DOHH2 (cell line): ENCODE results near the gene FANCG.

Source experiments
- H3F3A ChIP-seq: fragments of 200-600 bp; sonication (generic), shearing (Covaris generic); 2 replicates; pipeline ENCODE4 v1.6.0; 2016; ENCODE audit warnings: antibody characterized with exemption, mild to moderate bottlenecking; ENCODE audit not compliant: control insufficient read depth, insufficient read depth
- H3K27ac ChIP-seq: fragments of 200-600 bp; sonication (generic); 2 replicates; pipeline ENCODE4 v1.5.1; 2014; ENCODE audit warnings: low read depth, mild to moderate bottlenecking, low read length, moderate library complexity
- H3K27me3 ChIP-seq: fragments of 200-600 bp; sonication (generic); 2 replicates; pipeline ENCODE4 v1.6.1; 2014; ENCODE audit warnings: mild to moderate bottlenecking, low read length, mixed read lengths; ENCODE audit not compliant: control insufficient read depth
- H3K36me3 ChIP-seq: fragments of 200-600 bp; sonication (generic); 2 replicates; pipeline ENCODE4 v1.6.1; 2014; ENCODE audit warnings: mild to moderate bottlenecking, low read length, moderate library complexity, mixed read lengths; ENCODE audit not compliant: control insufficient read depth
- H3K4me1 ChIP-seq: fragments of 200-600 bp; sonication (generic); 2 replicates; pipeline ENCODE4 v1.6.1; 2014; ENCODE audit warnings: mild to moderate bottlenecking, low read length, mixed read lengths; ENCODE audit not compliant: control insufficient read depth
- H3K4me2 ChIP-seq: fragments of 200-600 bp; sonication (generic); 2 replicates; pipeline ENCODE4 v1.6.0; 2014; ENCODE audit warnings: mild to moderate bottlenecking, low read length, moderate library complexity
- H3K4me3 ChIP-seq: fragments of 200-600 bp; sonication (generic); 2 replicates; pipeline ENCODE4 v1.5.1; 2014; ENCODE audit warnings: mild to moderate bottlenecking, low read length, mixed read lengths
- H3K79me2 ChIP-seq: fragments of 200-600 bp; sonication (generic); 2 replicates; pipeline ENCODE4 v1.6.1; 2014; ENCODE audit warnings: mild to moderate bottlenecking, low read length, mixed read lengths; ENCODE audit not compliant: control insufficient read depth
- H3K9me2 ChIP-seq: fragments of 200-600 bp; sonication (generic); replicated peaks from 2 replicates; pipeline ENCODE4 v1.6.1; 2014; ENCODE audit warnings: mild to moderate bottlenecking, low read length, mixed read lengths; ENCODE audit not compliant: control insufficient read depth
- H3K9me3 ChIP-seq: fragments of 200-600 bp; sonication (generic); 2 replicates; pipeline ENCODE4 v1.6.1; 2014; ENCODE audit warnings: antibody characterized with exemption, low read length, mixed read lengths; ENCODE audit not compliant: control insufficient read depth, insufficient read depth
- H4K20me1 ChIP-seq: fragments of 200-600 bp; sonication (generic); 2 replicates; pipeline ENCODE4 v1.6.0; 2014; ENCODE audit warnings: low read depth, mild to moderate bottlenecking, antibody characterized with exemption, low read length, moderate library complexity; ENCODE audit not compliant: control insufficient read depth, insufficient read depth
- EZH2phosphoT487 ChIP-seq: fragments of 200-600 bp; sonication (generic); IDR thresholded peaks from 2 replicates; pipeline ENCODE4 v1.6.1; 2017; ENCODE audit warnings: borderline replicate concordance, mild to moderate bottlenecking, antibody characterized with exemption, low read length, moderate library complexity, mixed read lengths
- TF ChIP-seq, protein P1 (sequence below): fragments of 200-600 bp; sonication (generic); IDR thresholded peaks from one replicate; pipeline ENCODE4 v1.5.1; 2014; ENCODE audit warnings: antibody characterized with exemption, mild to moderate bottlenecking, low read depth, low read length; ENCODE audit not compliant: poor library complexity, severe bottlenecking

The FANCG gene

DNA sequence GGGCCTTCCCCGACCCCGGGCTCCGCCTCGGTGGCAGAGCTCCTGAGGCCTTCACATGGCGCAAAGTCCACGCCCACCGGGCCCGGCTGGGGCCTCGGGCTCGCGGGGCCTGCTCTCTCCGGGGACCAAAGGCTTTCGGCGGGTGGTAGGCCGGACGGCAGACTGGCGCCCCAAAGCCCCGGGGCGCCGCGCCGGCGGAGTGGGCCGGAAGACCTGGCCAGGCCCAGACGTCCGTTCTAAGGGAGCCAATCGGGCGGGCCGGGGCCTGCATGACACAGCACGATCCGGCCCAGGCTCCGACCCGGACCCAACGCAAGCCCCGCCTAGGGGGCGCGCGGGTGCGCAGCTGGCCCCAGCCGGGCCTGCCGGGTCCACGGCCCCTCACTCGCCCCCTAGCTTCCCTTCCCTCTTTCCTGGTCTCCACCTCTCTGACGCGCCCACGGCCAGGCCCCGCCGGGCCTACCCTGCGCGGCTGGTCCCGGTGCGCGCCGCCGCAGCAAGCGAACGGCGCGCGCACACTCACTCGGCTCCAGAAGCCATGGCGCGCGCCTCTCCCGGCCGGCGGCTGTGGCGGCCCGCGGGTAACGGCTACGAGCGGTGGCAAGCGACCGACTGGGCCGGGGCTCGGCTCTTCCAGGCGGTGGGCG is 7.8 kb downstream of the FANCG start:
- H4K20me1 ChIP-seq: peaks cover 44% of the 10 kb centered on the region
- H3K4me1 ChIP-seq: peaks cover 23% of the 10 kb centered on the region
- H3K9me2 ChIP-seq: no peaks in the 10 kb centered on the region
- no peaks in the 10 kb centered on the region for H3K27me3 ChIP-seq
- no peaks in the 10 kb centered on the region for H3K9me3 ChIP-seq
- TF ChIP-seq EZH2phosphoT487: no peak
- TF ChIP-seq, protein P1, sequence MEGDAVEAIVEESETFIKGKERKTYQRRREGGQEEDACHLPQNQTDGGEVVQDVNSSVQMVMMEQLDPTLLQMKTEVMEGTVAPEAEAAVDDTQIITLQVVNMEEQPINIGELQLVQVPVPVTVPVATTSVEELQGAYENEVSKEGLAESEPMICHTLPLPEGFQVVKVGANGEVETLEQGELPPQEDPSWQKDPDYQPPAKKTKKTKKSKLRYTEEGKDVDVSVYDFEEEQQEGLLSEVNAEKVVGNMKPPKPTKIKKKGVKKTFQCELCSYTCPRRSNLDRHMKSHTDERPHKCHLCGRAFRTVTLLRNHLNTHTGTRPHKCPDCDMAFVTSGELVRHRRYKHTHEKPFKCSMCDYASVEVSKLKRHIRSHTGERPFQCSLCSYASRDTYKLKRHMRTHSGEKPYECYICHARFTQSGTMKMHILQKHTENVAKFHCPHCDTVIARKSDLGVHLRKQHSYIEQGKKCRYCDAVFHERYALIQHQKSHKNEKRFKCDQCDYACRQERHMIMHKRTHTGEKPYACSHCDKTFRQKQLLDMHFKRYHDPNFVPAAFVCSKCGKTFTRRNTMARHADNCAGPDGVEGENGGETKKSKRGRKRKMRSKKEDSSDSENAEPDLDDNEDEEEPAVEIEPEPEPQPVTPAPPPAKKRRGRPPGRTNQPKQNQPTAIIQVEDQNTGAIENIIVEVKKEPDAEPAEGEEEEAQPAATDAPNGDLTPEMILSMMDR: peak; percentile 61
- peaks cover 12% of the 10 kb centered on the region for H3F3A ChIP-seq
- peaks cover 94% of the 10 kb centered on the region for H3K36me3 ChIP-seq
- H3K4me3 ChIP-seq: peak overlapping the region; percentile 92
- peaks cover 57% of the 10 kb centered on the region for H3K79me2 ChIP-seq
- H3K27ac ChIP-seq: peak overlapping the region; percentile 91
- H3K4me2 ChIP-seq: peak overlapping the region; percentile 79

DNA sequence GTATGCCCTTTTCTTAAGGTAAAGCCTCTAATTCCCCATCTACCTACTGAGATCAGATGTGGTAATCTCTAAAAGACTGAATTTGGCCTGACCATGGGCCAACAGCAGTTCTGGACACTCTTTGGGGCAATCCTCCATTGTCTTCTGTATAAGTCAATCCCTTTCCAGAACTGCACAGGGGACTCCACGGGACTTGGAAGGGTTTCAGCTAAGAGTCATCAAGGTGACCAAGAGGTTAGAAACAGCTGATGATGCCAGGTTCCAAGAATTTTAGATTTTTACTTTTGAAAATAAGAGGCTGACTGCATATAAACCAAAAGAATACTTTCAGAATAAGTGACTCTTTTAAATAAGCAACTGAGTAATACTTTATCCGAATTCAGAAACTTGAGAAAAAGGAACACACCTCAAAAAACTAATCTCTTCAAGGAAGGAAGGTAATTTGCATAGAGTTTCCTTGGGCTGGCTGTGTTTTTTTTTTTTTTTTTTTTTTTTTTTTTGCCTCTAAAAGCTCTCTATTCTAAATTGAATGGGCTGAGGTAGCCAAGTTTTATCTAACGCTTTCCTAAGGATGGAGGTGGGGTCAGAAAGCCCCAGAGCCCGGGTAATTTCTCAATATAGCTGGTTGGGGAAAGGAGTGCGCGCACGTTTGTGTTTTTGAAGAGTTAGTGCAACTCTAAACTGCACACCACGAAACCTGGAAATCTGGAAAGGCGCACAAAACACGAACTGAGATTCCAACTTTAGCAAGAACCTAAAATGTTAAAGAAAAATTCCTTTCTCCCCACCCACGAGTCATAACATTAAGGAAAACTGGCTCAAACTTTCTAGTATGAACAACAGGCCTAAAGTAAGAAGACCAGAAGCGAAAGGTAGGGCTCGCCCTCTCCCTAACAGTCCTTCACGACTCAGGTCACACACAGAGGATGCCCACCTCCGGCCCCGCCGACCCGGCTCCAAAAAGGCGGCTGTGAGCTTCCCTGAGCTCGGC is 8.6 kb downstream of the FANCG start:
- peaks cover 12% of the 10 kb centered on the region for H3F3A ChIP-seq
- H4K20me1 ChIP-seq: peaks cover 46% of the 10 kb centered on the region
- no peaks in the 10 kb centered on the region for H3K9me3 ChIP-seq
- peak overlapping the region; percentile 79 for H3K4me2 ChIP-seq
- H3K9me2 ChIP-seq: no peaks in the 10 kb centered on the region
- peaks cover 59% of the 10 kb centered on the region for H3K79me2 ChIP-seq
- H3K27me3 ChIP-seq: no peaks in the 10 kb centered on the region
- peak overlapping the region; percentile 92 for H3K4me3 ChIP-seq
- TF ChIP-seq, protein P1: no peak
- no peak for TF ChIP-seq EZH2phosphoT487
- peak overlapping the region; percentile 91 for H3K27ac ChIP-seq
- peaks cover 94% of the 10 kb centered on the region for H3K36me3 ChIP-seq
- peaks cover 23% of the 10 kb centered on the region for H3K4me1 ChIP-seq

DNA sequence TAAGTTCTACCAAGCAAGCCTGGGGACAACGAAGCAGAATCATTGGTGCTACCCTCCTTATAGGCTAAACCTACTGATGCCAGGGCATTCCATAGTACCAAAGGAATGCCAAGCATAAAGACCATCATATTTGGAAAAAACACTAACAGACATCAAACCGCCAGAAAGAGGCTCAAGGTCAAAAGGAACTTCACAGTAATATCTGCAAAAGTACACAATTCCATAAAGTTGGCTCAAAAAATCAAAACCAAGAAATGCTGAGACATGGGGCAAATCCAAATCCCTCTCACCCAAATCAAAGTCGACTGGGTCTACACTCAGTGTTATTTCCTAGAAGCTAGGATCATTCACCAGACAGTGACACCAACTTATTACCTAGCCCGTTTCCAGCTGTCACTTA is 10.7 kb downstream of the FANCG start:
- Histone ChIP-seq H3F3A (peaks cover 12% of the 10 kb centered on the region), H3K4me3 (no peak overlapping the region), H3K27ac (no peak overlapping the region), H3K9me2 (no peaks in the 10 kb centered on the region), H3K79me2 (peaks cover 59% of the 10 kb centered on the region), H3K4me1 (peaks cover 23% of the 10 kb centered on the region), H3K27me3 (no peaks in the 10 kb centered on the region), H4K20me1 (peaks cover 46% of the 10 kb centered on the region), H3K9me3 (no peaks in the 10 kb centered on the region), H3K36me3 (peaks cover 94% of the 10 kb centered on the region), H3K4me2 (no peak overlapping the region; the same call in 1 of the 2 replicates)
- no peak for TF ChIP-seq EZH2phosphoT487
- TF ChIP-seq, protein P1: no peak
